ENCODE measurements around the gene ARHGAP29. TPM values are rescaled to one million over a fixed set of nuclear protein-coding genes. Genes with fewer than 3 reads are reported as not detected.

The ARHGAP29 gene
- total and polyA plus RNA-seq, 7 donors: 5.1 to 20.0 (median 11.8) TPM

DNA sequence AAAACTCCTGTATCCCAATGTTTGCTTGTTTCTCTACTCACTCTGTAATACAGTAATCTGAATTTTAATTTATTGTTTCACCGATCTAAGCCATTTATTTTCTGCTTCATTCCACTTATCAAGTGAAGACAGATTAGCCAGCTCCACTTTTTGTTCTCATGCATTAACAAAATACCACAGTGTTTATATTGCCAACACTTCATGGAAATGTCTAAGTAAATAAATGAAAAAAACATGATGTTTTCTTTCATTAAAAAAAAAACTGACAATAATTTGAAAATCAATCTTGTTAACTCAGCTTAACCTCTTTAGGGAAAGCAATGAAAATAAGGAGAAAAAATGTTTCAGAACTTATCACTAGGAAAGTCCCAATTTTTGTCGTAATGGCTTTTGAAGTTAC lies 11.5 kb downstream of the ARHGAP29 start:
- no peak overlapping the region for H3K4me3 ChIP-seq
- H3K9me3 ChIP-seq: no peaks in the 10 kb centered on the region
- DNase-seq (no peak), ATAC-seq (no peak)
- intact Hi-C loops (cut with DNase I): no loop called here
- H3K27me3 ChIP-seq (ENCODE audit: insufficient read depth in 3 of 3, low read length in 2 of 3): no peaks in the 10 kb centered on the region
- TF ChIP-seq, protein P1, sequence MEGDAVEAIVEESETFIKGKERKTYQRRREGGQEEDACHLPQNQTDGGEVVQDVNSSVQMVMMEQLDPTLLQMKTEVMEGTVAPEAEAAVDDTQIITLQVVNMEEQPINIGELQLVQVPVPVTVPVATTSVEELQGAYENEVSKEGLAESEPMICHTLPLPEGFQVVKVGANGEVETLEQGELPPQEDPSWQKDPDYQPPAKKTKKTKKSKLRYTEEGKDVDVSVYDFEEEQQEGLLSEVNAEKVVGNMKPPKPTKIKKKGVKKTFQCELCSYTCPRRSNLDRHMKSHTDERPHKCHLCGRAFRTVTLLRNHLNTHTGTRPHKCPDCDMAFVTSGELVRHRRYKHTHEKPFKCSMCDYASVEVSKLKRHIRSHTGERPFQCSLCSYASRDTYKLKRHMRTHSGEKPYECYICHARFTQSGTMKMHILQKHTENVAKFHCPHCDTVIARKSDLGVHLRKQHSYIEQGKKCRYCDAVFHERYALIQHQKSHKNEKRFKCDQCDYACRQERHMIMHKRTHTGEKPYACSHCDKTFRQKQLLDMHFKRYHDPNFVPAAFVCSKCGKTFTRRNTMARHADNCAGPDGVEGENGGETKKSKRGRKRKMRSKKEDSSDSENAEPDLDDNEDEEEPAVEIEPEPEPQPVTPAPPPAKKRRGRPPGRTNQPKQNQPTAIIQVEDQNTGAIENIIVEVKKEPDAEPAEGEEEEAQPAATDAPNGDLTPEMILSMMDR (IDR thresholded peaks at IDR 0.05): no peak
- no peaks in the 10 kb centered on the region for H3K36me3 ChIP-seq (ENCODE audit: insufficient read depth in 1 of 2, low read depth in 1 of 2)
- H3K4me1 ChIP-seq: peaks cover 61% of the 10 kb centered on the region
- WGBS, 3 donors: 42 to 61% (median 46%) methylated on average over 2 of the region's 2 CpGs
- H3K27ac ChIP-seq: no peak overlapping the region

DNA sequence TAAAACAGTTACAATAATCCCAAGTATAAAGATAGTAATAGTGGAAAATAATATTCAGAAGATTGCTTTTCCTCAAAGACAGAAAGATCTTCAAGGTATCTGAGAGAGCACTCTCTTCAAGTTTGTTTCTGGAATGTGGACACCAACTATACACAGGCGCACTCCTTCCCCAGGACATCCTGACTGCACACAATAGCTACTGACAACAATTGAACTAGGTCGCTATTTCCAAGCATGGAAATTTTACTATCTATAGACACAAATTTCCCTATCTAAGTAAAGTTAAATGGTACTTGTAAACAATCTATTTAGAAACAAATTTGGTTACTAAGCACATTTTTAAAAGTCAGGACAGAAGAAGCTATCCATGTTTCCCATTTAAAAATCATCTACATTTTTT lies 19.1 kb downstream of the ARHGAP29 start:
- Histone ChIP-seq H3K27me3 (ENCODE audit: insufficient read depth in 3 of 3, low read length in 2 of 3) (no peaks in the 10 kb centered on the region), H3K4me1 (peaks cover 18% of the 10 kb centered on the region), H3K9me3 (no peaks in the 10 kb centered on the region), H3K36me3 (ENCODE audit: insufficient read depth in 1 of 2, low read depth in 1 of 2) (peaks cover 0 to 14% of the 10 kb centered on the region in 2 donors), H3K4me3 (no peak overlapping the region), H3K27ac (peak overlapping the region; percentile 30)
- ATAC-seq: no peak
- TF ChIP-seq, protein P1 (IDR thresholded peaks at IDR 0.05): no peak
- no peak for DNase-seq
- 70 to 73% (median 73%) methylated on average over 2 of the region's 2 CpGs for WGBS, 3 donors
- intact Hi-C loops (cut with DNase I): no loop called here

DNA sequence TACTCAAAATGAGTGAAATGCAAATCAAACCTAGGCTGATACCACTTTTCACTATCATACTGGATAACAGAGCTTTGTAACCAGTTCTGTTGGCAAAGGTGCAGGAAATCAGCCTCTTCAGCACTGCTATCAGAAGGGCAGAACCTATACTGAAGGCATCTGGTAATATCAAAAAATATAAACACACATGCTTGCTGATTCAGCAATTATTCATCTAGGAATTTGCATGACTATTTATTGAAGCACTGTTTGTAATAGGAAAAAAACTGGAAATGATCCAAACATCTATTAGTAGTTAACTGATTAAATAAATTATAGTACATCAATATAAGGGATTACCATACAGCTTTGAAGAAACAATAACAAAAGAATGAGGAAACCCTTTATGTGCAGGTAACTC lies 21.4 kb downstream of the ARHGAP29 start:
- intact Hi-C loops (cut with DNase I): no loop called here
- no peak overlapping the region for H3K4me3 ChIP-seq
- DNase-seq: no peak
- no peaks in the 10 kb centered on the region for H3K9me3 ChIP-seq
- H3K36me3 ChIP-seq (ENCODE audit: insufficient read depth in 1 of 2, low read depth in 1 of 2): peaks cover 0 to 14% of the 10 kb centered on the region in 2 donors
- no peak for ATAC-seq
- H3K27me3 ChIP-seq (ENCODE audit: insufficient read depth in 3 of 3, low read length in 2 of 3): no peaks in the 10 kb centered on the region
- peaks cover 18% of the 10 kb centered on the region for H3K4me1 ChIP-seq
- H3K27ac ChIP-seq: no peak overlapping the region
- TF ChIP-seq, protein P1 (IDR thresholded peaks at IDR 0.05): no peak

DNA sequence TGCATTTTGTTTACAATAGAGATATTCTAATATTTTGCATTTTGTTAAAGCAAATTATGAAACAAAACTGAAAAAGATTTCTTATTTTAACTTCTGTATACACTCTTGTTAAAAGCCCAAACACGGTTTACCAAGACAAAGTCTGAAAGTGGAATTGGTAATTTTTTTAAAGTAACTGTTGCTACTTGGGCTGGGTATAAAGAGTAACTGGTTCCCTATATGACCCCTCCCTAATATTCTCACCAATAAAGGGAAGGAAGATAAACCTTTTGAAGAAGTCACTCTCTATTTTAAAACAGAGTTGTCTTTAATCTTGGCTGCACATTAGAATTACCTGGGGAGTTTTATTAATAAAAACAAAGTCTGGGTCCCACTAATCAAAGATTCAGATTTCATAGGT lies 27.4 kb downstream of the ARHGAP29 start:
- WGBS, 3 donors: 97 to 98% (median 97%) methylated on average over 1 of the region's 1 CpG
- no peaks in the 10 kb centered on the region for H3K27me3 ChIP-seq (ENCODE audit: insufficient read depth in 3 of 3, low read length in 2 of 3)
- H3K27ac ChIP-seq: no peak overlapping the region
- peaks cover 4% of the 10 kb centered on the region for H3K9me3 ChIP-seq
- H3K4me3 ChIP-seq: no peak overlapping the region
- intact Hi-C loops (cut with DNase I): no loop called here
- TF ChIP-seq, protein P1 (IDR thresholded peaks at IDR 0.05): no peak
- DNase-seq: no peak
- peaks cover 0 to 30% of the 10 kb centered on the region in 2 donors for H3K36me3 ChIP-seq (ENCODE audit: insufficient read depth in 1 of 2, low read depth in 1 of 2)
- ATAC-seq: no peak
- peaks cover 10% of the 10 kb centered on the region for H3K4me1 ChIP-seq

DNA sequence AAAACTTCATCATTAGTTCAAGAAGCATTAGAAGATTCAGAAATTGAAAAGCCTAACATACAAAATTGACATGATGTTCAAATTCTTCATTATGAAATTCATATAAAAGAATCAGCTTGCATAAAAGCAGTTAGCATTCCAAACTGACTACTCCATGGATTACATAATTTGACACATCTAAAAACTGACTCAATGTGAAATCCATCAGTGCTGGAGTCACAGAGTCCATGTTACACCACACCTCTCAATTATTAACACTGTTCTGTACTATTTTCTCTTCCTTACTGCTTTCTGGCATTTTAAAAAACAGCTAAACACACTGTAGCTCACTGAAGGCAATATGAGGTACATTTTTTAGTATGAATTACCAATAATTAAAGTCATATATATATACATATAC lies 28.0 kb downstream of the ARHGAP29 start:
- H3K9me3 ChIP-seq: peaks cover 4% of the 10 kb centered on the region

More for the DNA sequence above, 28.0 kb downstream of the ARHGAP29 start:
- H3K27me3 ChIP-seq (ENCODE audit: insufficient read depth in 3 of 3, low read length in 2 of 3): no peaks in the 10 kb centered on the region
- ATAC-seq (peak; percentile 52 to 87 (median 72)), DNase-seq (no peak)
- TF ChIP-seq, protein P1 (IDR thresholded peaks at IDR 0.05): no peak
- intact Hi-C loops (cut with DNase I): no loop called here
- H3K4me3 ChIP-seq: no peak overlapping the region
- H3K36me3 ChIP-seq (ENCODE audit: insufficient read depth in 1 of 2, low read depth in 1 of 2): peaks cover 0 to 36% of the 10 kb centered on the region in 2 donors
- peaks cover 10% of the 10 kb centered on the region for H3K4me1 ChIP-seq
- no peak overlapping the region for H3K27ac ChIP-seq
